Lower leg skin (tissue), 4 donors: ENCODE results near the gene PAK1IP1. TPM values are rescaled to one million over a fixed set of nuclear protein-coding genes. Genes with fewer than 3 reads are reported as not detected.
"Not testable (repeated sequence)": the region's sequence is repeated elsewhere in the genome, so short reads cannot be mapped to it uniquely, and the experiment has no call there.

Source experiments
- DNase-seq, 2 donors: peaks; one replicate each; pipeline ENCODE4 v3.0.0-alpha.2; 2019; ENCODE audit warnings: low spot score in 2 of 2
- H3K4me3 ChIP-seq: fragments of 200-600 bp; sonication (generic); 2 replicates; pipeline ENCODE4 v1.5.1; 2017; ENCODE audit warnings: mild to moderate bottlenecking, low read depth; ENCODE audit not compliant: poor library complexity, severe bottlenecking
- CTCF ChIP-seq, 3 donors: fragments of 450-650 bp; IDR thresholded peaks; one replicate each; pipeline ENCODE4 v1.5.1; 2016; ENCODE audit warnings: antibody characterized with exemption in 3 of 3, mild to moderate bottlenecking in 3 of 3, moderate library complexity in 2 of 3
- POLR2A ChIP-seq, 2 donors: fragments of 450-650 bp; IDR thresholded peaks; one replicate each; pipeline ENCODE4 v1.6.1; 2016 to 2017; ENCODE audit warnings: antibody characterized with exemption in 2 of 2, mild to moderate bottlenecking in 1 of 2, moderate library complexity in 1 of 2
- WGBS, 2 donors: methylation state at CpG; one replicate each; pipeline ENCODE4 v1.1.5; 2018; 5-methylcytosine and 5-hydroxymethylcytosine counted together
- intact Hi-C: fragments of 100-400 bp; cut with DNase I; formaldehyde crosslinking; loops from one replicate; pipeline ENCODE4 v1.15.0; 2023; ENCODE audit warnings: low total_unique reads
- total RNA-seq, 4 donors: library from RNA; depleted of rRNA; stranded (reverse); fragments of >200 nt; gene quantifications; one replicate each; pipeline ENCODE4 v1.1.0, GENCODE V29; 2016

The PAK1IP1 gene
- total RNA-seq, 4 donors from 2014 or later, result 5.5 to 13.2 (median 8.0) TPM

DNA sequence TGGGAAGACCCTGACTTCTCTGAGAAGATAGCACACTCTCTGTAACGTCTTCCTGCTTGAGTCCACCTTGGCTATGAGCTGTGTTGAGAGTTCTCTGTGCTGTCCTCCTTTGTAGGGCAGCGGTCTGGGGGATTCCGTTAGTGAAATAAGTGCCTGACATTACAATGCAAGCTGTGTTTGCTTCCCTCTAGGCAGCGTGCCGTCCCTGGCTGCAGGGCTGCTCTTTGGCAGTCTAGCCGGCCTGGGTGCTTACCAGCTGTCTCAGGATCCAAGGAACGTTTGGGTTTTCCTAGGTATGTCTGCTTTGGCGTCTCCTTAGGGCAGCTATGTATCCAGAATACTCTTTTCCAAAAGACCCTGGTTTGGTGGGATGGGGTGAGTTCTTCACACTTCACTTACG, 30.9 kb downstream of the PAK1IP1 start:
- no peak overlapping the region for H3K4me3 ChIP-seq
- intact Hi-C loops, result no loop called here
- 72 to 76% methylated on average over 9 of the region's 9 CpGs for WGBS, 2 donors
- DNase-seq, result peak in 1 of 2 donors; percentile 53
- no peak for TF ChIP-seq CTCF (IDR thresholded peaks at IDR 0.05)
- TF ChIP-seq POLR2A (IDR thresholded peaks at IDR 0.05), result no peak

- DNase-seq, result no peak
- WGBS, 2 donors, result 82 to 83% methylated on average over 3 of the region's 3 CpGs
- H3K4me3 ChIP-seq, result no peak overlapping the region
- intact Hi-C loops, result no loop called here
- TF ChIP-seq POLR2A (IDR thresholded peaks at IDR 0.05), result no peak
- no peak for TF ChIP-seq CTCF (IDR thresholded peaks at IDR 0.05)
Measured at GRCh38 chr6:10730254-10730653, 35.5 kb downstream of the PAK1IP1 start.

- TF ChIP-seq POLR2A (IDR thresholded peaks at IDR 0.05) (no peak), CTCF (IDR thresholded peaks at IDR 0.05) (no peak)
- intact Hi-C loops, result no loop called here
- H3K4me3 ChIP-seq, result no peak overlapping the region
- WGBS, 2 donors, result 89 to 90% methylated on average over 17 of the region's 17 CpGs
- DNase-seq, result peak in 1 of 2 donors; percentile 52
Measured at GRCh38 chr6:10733151-10733715, 38.5 kb downstream of the PAK1IP1 start.

- WGBS, 2 donors, result 90 to 92% methylated on average over 3 of the region's 3 CpGs
- TF ChIP-seq CTCF (IDR thresholded peaks at IDR 0.05), result no peak
- TF ChIP-seq POLR2A (IDR thresholded peaks at IDR 0.05), result no peak
- DNase-seq, result peak in 1 of 2 donors; percentile 13
- H3K4me3 ChIP-seq, result no peak overlapping the region
- intact Hi-C loops, result no loop called here
Measured at GRCh38 chr6:10733863-10734262, 39.1 kb downstream of the PAK1IP1 start.

DNA sequence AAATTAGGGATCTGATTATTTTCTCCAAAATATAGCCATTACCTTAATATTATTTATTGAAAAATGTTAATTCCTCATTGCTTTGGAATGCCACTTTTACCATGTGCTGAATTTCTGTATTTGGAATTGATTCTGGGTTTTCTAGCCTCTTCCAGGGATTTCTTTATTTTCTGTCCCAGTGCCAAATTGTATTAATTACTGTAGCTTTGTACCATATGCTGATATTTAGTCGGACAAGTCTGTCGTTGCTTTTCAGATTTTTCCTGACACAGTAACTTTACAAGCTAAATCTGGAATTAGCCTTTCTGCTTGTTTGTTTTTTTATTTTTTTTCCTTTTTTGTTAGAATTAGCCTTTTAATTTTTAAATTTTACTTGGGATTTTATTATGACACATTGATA, 42.0 kb downstream of the PAK1IP1 start:
- intact Hi-C loops, result no loop called here
- DNase-seq, result no peak
- WGBS, 2 donors, result 36 to 54% methylated on average over 2 of the region's 2 CpGs
- no peak for TF ChIP-seq POLR2A (IDR thresholded peaks at IDR 0.05)
- no peak for TF ChIP-seq CTCF (IDR thresholded peaks at IDR 0.05)
- H3K4me3 ChIP-seq, result no peak overlapping the region

- no peak for TF ChIP-seq CTCF (IDR thresholded peaks at IDR 0.05)
- TF ChIP-seq POLR2A (IDR thresholded peaks at IDR 0.05), result no peak
- H3K4me3 ChIP-seq, result no peak overlapping the region
- DNase-seq, result no peak
- intact Hi-C loops, result no loop called here
Measured at GRCh38 chr6:10740061-10740460, 45.3 kb downstream of the PAK1IP1 start.

- peak in 1 of 2 donors; percentile 12 for DNase-seq
- 81 to 91% methylated on average over 4 of the region's 4 CpGs for WGBS, 2 donors
- H3K4me3 ChIP-seq, intact Hi-C loops: not testable (repeated sequence)
Measured at GRCh38 chr6:10741643-10742042, 46.9 kb downstream of the PAK1IP1 start.
